ENCODE measurements around the gene TNFAIP3.

GRCh38 chr6:137820425-137820824 lies 46.6 kb upstream of the TNFAIP3 start:
- TF ChIP-seq CTCF (IDR thresholded peaks at IDR 0.05) (no peak), POLR2A (IDR thresholded peaks at IDR 0.05) (no peak)

All from lower leg skin (tissue), 3 donors.